Stimulated activated CD4-positive, alpha-beta T cell treated with anti-CD3 and anti-CD28 coated beads, Interleukin-4, amount 100 ng/mL, for 24 hours (primary cell): ENCODE data around the gene POLR1G.

Source experiments
- DNase-seq: peaks from one replicate; pipeline ENCODE4 v3.0.0-alpha.2; 2020

The POLR1G gene, protein sequence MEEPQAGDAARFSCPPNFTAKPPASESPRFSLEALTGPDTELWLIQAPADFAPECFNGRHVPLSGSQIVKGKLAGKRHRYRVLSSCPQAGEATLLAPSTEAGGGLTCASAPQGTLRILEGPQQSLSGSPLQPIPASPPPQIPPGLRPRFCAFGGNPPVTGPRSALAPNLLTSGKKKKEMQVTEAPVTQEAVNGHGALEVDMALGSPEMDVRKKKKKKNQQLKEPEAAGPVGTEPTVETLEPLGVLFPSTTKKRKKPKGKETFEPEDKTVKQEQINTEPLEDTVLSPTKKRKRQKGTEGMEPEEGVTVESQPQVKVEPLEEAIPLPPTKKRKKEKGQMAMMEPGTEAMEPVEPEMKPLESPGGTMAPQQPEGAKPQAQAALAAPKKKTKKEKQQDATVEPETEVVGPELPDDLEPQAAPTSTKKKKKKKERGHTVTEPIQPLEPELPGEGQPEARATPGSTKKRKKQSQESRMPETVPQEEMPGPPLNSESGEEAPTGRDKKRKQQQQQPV

DNA sequence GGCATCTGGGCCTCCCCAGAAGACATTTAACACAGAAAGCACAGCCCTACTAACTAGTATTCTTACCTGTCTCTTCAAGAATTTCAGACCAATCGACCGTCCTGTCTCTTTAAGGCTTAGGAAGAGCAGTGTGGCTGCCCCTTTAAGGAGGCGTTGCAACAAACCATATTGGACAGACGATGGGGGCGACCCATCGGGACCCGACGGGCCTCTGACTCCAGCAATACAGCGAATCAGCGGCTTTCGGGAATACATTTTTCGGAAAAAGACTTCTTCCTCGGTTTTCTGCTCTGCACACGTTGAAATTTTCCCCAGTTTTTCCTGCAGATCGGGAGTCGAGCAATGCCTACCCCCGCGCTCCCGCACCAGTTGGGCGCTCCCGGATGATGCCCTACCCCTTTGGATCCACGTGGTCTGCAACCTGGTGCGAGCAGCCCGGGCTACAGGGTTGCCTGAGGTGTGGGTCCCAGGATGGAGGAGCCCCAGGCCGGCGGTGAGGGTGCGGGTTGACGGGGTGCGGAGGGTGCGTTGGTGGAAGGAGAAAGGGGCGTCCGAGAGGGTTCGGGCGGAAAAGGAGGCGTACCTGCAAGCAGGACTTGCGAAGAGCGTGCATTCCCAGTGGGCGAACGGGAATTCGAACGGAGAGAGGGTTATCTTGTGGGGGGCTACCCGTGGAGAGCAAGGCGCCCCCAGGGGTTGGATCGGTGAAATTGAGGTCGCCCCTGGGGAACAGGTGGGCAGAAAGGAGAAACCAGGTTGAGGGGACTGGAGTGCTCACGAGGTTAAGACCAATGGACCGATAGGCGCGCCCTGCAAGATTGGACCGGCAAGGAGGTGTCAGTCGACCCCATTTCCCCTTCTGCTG is at the start of gene POLR1G:
TSS of gene POLR1G (plus strand) at position 419 of the 865 bp plus-strand sequence. CDS start at position 472, 53 bp downstream.
- peak; percentile 85 for DNase-seq

GRCh38 chr19:45356760-45357444 is 49.5 kb upstream of the POLR1G start:
- DNase-seq: no peak

DNA sequence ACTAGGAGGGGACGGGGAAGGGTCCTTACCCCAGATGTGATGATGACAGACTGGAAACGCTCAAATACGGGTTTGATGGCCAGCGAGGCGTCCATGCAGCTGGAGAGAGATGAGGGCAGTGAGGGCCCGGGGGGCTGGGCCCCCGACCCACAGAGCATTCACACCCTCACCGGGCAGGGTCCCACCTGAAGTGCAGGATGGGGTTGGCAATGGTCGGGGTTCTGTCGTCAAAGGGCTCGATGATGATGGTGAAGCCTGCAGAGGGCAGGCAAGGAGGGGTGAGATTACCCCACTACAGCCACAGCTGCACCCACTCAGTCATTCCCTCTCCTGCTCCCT is 49.0 kb upstream of the POLR1G start:
- no peak for DNase-seq

DNA sequence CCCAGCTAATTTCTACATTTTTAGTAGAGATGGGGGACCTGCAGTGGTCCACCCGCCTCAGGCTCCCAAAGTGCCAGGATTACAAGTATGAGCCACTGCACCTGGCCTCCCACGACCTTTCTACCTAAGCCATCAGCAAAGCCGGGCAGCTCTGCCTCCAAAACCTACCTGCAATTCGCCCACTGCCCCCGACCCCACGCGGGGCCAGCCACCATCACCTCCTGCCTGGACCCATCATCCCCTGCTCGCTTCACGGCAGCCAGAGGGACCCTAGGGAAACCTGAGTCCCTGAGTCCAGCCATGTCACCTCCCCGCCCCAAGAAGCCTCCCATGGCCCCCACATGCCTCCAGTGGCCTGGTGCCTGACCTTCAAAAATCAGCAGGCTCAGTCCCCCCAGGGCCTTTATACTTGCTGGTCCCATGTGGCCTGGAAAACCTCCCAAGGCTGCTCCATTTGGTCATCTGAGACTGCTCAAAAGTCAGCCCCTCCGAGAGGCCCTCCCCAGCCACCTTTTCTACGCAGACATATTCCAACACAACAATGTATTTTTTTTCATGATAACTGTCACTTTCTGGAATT is 48.1 kb upstream of the POLR1G start:
- no peak for DNase-seq

DNA sequence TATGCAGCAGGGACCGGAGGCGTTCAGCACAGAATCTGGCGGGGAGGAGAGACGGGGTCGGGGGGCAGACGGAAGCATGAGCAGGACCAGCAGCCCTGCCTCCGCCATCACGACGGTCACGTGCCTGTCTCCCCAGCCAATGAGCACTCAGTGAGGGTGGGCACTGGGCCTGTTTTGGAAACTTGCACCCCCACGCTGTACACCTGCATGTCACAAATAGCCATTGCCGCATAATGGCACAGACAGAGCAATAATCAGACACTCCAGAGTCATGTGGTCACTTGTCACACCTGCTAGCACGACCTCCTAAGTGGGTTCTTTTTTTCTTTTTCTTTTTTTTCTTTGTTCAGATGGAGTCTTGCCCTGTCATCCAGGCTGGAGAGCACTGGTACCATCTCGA is 44.8 kb upstream of the POLR1G start:
- no peak for DNase-seq

- DNase-seq: no peak
Observed at GRCh38 chr19:45362291-45362690, 44.2 kb upstream of the POLR1G start.

DNA sequence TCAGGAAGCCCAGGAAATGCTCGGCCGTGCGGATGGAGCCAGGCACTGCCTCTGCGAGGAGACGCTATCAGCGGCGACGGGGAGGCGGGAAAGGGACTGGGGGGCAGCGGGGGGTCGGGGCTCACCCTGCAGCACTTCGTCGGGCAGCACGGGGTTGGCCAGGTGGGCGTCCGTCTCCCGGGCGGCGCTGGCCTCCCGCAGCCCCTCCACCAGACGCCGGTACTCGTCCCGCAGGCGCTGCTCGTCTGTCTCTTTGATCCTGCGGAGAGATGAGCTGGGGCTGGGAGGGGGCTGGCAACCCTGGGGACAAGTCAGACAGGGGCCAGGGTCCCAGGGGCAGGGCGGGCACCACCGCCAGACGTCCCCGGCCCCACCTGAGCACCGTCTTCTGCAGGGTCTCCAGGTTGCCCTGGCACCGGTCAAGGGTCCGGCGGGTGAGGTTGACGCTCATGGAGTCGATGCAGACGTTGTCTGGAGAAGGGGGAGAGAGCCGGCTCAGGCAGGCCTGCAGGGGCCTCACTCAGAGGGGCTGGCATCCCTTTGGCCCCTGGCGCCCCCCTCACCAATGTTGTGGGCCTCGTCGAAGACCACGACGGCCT is 42.5 kb upstream of the POLR1G start:
- no peak for DNase-seq

GRCh38 chr19:45364696-45365095 is 41.7 kb upstream of the POLR1G start:
- no peak for DNase-seq

- DNase-seq: no peak
Observed at GRCh38 chr19:45368127-45368526, 38.3 kb upstream of the POLR1G start.

- DNase-seq: no peak
Observed at GRCh38 chr19:45368737-45369340, 37.6 kb upstream of the POLR1G start.

GRCh38 chr19:45370410-45371204 is 35.8 kb upstream of the POLR1G start, which contains the start of gene ERCC2:
ERCC2 (minus strand) TSS chr19:45370573; CDS start chr19:45370540, 33 bp downstream.
- peak; percentile 100 for DNase-seq

DNA sequence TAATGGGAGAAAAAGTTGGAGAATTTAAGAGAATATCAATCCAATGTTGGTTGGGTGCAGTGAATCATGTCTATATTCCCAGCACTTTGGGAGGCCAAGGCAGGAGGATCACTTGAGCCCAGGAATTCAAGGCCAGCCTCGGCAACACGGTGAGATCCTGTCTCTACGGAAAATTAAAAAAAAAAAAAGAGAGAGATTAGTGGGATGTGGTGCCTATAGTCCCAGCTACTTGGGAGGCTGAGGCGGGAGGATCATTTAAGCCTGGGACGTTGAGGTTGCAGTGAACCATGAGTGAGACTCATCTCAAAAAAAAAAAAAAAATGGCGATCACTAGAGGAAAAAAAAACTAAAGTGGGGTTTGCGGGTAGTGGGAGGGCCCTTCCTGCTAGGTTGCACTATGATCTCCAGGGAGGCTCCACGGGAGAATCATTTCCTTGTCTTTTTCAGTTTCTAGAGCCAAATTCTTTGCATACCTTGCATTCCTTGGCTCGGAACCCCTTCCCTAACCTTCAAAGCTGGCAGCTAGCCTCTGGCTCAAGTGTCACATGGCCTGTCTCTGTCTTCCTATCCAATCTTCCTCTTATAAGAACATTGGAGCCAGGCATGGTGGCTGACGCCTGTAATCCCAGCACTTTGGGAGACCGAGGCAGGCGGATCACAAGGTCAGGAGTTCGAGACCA is 30.3 kb upstream of the POLR1G start:
- no peak for DNase-seq

- no peak for DNase-seq
Observed at GRCh38 chr19:45380107-45380506, 26.3 kb upstream of the POLR1G start.

DNA sequence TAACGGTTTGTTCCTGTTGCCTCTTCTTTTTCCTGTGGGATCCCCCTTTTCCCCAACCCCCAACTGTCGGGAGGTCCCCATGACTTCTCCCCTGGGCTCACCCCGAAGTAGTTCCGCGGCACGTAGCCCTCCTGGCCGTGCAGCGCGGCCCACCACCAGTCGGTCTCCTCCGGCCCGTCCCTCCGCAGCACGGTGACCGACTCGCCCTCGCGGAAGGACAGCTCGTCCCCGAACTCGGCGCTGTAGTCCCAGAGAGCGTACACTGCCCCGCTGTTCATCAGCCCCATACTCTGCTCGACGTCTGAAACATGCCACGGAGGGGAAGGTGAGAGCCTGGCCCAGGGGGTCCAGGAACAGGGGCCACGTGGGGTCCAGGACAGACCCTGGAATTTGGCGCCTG is 24.0 kb upstream of the POLR1G start:
- DNase-seq: no peak

GRCh38 chr19:45385392-45386221 is 20.8 kb upstream of the POLR1G start:
- DNase-seq: no peak

GRCh38 chr19:45391346-45391745 is 15.1 kb upstream of the POLR1G start:
- DNase-seq: no peak

DNA sequence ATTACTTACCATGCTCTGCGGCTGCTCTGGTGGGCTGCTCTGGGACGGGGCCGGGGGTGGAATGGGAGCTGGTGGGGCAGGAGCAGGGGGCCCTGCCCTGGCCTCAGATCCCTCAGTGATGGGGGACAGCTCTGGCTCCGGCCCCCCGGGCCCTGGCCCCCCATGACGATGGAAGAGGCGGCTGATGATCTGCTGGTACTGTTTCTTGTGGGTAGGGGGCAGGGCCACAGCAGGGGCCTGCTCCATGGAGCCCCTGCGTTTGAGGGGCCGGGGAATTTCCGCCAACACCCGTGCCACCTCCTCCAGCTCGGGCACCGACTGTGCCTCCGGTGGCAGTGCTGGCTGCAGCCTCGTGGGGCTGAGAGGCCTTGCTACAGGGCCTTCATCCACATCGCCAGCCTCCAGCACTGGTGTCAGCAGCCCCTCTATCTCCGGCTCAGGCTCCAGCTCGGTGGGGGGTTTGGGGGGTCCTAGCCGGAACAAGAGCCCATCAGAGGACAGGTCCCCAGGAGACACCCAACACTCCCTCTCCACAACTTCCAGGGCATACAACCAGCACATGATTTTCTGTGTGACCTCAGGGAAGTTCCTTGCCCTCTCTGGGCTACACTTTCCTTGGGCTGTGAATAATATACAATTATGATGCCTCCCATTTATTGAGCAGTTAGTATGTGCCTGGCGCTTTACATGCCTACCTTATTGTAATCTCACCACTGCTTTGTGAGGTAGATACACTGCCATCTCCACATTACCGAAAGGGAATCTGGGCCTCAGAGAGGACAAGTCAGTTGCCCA is 14.4 kb upstream of the POLR1G start:
- no peak for DNase-seq

- no peak for DNase-seq
Observed at GRCh38 chr19:45395821-45396617, 10.4 kb upstream of the POLR1G start.
